Measurements from ENCODE around the gene TNNT2. TPM values are rescaled to one million over a fixed set of nuclear protein-coding genes. Genes with fewer than 3 reads are reported as not detected.

Gene TNNT2
- total and polyA plus RNA-seq, 4 donors: 0.17 to 0.28 (median 0.25) TPM; not detected in 1

DNA sequence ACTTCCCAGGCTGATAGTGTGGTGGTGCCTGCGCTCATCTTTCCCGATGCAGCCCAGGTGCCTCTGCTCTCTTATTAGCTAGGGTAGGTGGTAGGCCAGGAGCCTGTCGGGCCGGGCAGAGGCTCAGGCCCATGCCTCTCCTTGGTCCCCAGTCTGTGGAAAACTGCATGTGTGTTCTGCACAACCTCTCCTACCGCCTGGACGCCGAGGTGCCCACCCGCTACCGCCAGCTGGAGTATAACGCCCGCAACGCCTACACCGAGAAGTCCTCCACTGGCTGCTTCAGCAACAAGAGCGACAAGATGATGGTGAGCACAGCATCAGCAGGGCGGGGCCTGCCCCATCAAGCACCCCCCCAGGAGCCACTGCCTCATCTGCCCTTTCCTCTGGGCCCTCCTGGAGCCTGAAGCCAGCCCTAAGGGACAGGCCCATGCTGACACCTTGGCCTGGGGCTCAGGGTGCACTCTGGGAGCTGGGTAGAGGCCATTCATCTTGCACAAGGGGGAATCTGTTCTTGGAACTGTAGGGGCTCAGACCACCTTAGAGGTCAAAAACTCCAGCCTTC, 55.6 kb downstream of the TNNT2 start (continued):
- TF ChIP-seq MAX (IDR thresholded peaks at IDR 0.05): no peak
- TF ChIP-seq HNF4G (IDR thresholded peaks at IDR 0.05): no peak
- no peak for TF ChIP-seq TAF1 (conservative IDR thresholded peaks at IDR 0.05)
- TF ChIP-seq, protein P1, sequence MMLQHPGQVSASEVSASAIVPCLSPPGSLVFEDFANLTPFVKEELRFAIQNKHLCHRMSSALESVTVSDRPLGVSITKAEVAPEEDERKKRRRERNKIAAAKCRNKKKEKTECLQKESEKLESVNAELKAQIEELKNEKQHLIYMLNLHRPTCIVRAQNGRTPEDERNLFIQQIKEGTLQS (IDR thresholded peaks at IDR 0.05): no peak
- no peak for TF ChIP-seq GABPA (IDR thresholded peaks at IDR 0.05 in 1 of 2, conservative IDR thresholded peaks at IDR 0.05 in 1 of 2)
- TF ChIP-seq EGR1 (IDR thresholded peaks at IDR 0.05; ENCODE audit: low read depth in 2 of 2): no peak
- TF ChIP-seq FOXA2 (IDR thresholded peaks at IDR 0.05): no peak
- no peak for TF ChIP-seq FOXA1 (IDR thresholded peaks at IDR 0.05)
- no peak for TF ChIP-seq RAD21 (IDR thresholded peaks at IDR 0.05)

DNA sequence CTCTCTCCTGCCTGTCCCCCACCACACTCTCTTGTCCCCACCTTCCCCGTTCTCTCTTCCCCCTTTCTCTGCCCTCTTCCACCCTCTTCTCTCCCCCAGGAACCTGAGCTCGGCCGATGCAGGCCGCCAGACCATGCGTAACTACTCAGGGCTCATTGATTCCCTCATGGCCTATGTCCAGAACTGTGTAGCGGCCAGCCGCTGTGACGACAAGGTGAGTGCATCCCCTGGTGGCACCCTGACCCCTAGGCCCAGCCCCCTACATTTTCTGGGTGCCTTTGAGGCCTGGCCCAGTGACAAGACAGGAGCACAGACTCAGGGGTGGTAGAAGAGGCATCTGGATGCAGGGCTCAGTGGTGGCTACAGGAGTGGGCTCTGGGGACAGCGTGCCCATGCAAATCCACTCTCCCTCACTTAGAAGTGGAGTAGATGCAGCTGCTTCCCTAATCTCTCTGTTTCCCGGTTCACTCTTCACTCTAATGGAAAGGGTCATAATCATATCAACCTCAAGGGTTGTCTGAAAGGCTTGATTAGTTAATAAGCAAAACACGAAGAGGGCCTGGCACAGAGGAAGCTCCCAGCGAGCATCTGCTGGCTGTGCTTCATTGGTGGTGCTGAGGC, 57.2 kb downstream of the TNNT2 start:
- no peaks in the 10 kb centered on the region for H3K27me3 ChIP-seq (ENCODE audit: control insufficient read depth in 4 of 4, insufficient read depth in 4 of 4, low read length in 3 of 4)
- no peak overlapping the region for H3K27ac ChIP-seq (ENCODE audit: low read depth in 1 of 2, low read length in 2 of 2)
- no peak for DNase-seq (ENCODE audit: low spot score)

DNA sequence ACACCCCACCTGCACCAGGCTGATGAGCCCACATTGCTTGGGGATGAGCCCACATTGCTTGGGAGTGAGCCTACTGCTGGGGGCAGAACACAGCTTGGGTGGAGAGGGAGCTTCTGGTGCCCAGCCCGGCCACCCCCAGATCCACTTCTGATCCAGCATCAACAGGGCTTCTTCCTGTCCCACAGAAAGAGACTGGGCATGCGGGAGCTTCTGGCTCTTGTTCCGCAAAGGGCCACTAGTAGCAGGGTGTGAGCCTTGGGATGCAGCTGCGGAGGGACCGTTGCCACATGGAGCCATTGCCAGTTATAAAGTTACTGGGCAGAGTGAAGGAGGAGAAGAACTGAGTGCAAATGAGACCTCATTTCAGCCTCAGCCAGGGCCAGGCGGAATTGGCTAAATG, 57.8 kb downstream of the TNNT2 start:
- no peak overlapping the region for H3K9ac ChIP-seq (ENCODE audit: low read depth in 1 of 2, low read length in 2 of 2)
- H3K4me1 ChIP-seq (ENCODE audit: control insufficient read depth in 4 of 4, insufficient read depth in 4 of 4, low read length in 3 of 4): no peaks in the 10 kb centered on the region
- no peak overlapping the region for H3K4me3 ChIP-seq (ENCODE audit: low read depth in 1 of 3, low read length in 3 of 3)
- H3K36me3 ChIP-seq (ENCODE audit: control insufficient read depth in 4 of 4, insufficient read depth in 3 of 4, low read depth in 1 of 4, low read length in 3 of 4): no peaks in the 10 kb centered on the region
- H3K27ac ChIP-seq (ENCODE audit: low read depth in 1 of 2, low read length in 2 of 2): no peak overlapping the region
- 97% methylated on average over 6 of the region's 6 CpGs for WGBS
- H3K27me3 ChIP-seq (ENCODE audit: control insufficient read depth in 4 of 4, insufficient read depth in 4 of 4, low read length in 3 of 4): no peaks in the 10 kb centered on the region
- no peak for TF ChIP-seq GABPA (IDR thresholded peaks at IDR 0.05 in 1 of 2, conservative IDR thresholded peaks at IDR 0.05 in 1 of 2)
- TF ChIP-seq RXRA (IDR thresholded peaks at IDR 0.05): no peak
- no peak for TF ChIP-seq SP1 (IDR thresholded peaks at IDR 0.05)
- no peak for TF ChIP-seq TAF1 (conservative IDR thresholded peaks at IDR 0.05)
- no peak for TF ChIP-seq YY1 (IDR thresholded peaks at IDR 0.05)
- TF ChIP-seq, protein P1 (IDR thresholded peaks at IDR 0.05): no peak
- TF ChIP-seq, protein P2, sequence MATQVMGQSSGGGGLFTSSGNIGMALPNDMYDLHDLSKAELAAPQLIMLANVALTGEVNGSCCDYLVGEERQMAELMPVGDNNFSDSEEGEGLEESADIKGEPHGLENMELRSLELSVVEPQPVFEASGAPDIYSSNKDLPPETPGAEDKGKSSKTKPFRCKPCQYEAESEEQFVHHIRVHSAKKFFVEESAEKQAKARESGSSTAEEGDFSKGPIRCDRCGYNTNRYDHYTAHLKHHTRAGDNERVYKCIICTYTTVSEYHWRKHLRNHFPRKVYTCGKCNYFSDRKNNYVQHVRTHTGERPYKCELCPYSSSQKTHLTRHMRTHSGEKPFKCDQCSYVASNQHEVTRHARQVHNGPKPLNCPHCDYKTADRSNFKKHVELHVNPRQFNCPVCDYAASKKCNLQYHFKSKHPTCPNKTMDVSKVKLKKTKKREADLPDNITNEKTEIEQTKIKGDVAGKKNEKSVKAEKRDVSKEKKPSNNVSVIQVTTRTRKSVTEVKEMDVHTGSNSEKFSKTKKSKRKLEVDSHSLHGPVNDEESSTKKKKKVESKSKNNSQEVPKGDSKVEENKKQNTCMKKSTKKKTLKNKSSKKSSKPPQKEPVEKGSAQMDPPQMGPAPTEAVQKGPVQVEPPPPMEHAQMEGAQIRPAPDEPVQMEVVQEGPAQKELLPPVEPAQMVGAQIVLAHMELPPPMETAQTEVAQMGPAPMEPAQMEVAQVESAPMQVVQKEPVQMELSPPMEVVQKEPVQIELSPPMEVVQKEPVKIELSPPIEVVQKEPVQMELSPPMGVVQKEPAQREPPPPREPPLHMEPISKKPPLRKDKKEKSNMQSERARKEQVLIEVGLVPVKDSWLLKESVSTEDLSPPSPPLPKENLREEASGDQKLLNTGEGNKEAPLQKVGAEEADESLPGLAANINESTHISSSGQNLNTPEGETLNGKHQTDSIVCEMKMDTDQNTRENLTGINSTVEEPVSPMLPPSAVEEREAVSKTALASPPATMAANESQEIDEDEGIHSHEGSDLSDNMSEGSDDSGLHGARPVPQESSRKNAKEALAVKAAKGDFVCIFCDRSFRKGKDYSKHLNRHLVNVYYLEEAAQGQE (IDR thresholded peaks at IDR 0.05): no peak
- TF ChIP-seq NR2F2 (IDR thresholded peaks at IDR 0.05): no peak
- no peaks in the 10 kb centered on the region for H3K9me3 ChIP-seq (ENCODE audit: control insufficient read depth in 4 of 4, low read length in 3 of 4)
- no peak for DNase-seq (ENCODE audit: low spot score)

More for the DNA sequence above, 57.2 kb downstream of the TNNT2 start:
- Histone ChIP-seq H3K9me3 (ENCODE audit: control insufficient read depth in 4 of 4, low read length in 3 of 4) (no peaks in the 10 kb centered on the region), H3K36me3 (ENCODE audit: control insufficient read depth in 4 of 4, insufficient read depth in 3 of 4, low read depth in 1 of 4, low read length in 3 of 4) (no peaks in the 10 kb centered on the region), H3K4me1 (ENCODE audit: control insufficient read depth in 4 of 4, insufficient read depth in 4 of 4, low read length in 3 of 4) (no peaks in the 10 kb centered on the region), H3K4me3 (ENCODE audit: low read depth in 1 of 3, low read length in 3 of 3) (no peak overlapping the region), H3K9ac (ENCODE audit: low read depth in 1 of 2, low read length in 2 of 2) (no peak overlapping the region)
- 83% methylated on average over 12 of the region's 12 CpGs for WGBS
- no peak for TF ChIP-seq HNF4A (conservative IDR thresholded peaks at IDR 0.05)
- no peak for TF ChIP-seq MAX (IDR thresholded peaks at IDR 0.05)
- TF ChIP-seq JUND (IDR thresholded peaks at IDR 0.05): no peak
